Medulla oblongata (tissue), 1 donor: ENCODE measurements around the gene NDOR1.
A peak's percentile ranks its signal among the peaks of the same experiment; 100 is the strongest.

ENCODE experiments used
- DNase-seq: peaks from one replicate; pipeline ENCODE4 v3.0.0-alpha.2; 2015; ENCODE audit errors: extremely low spot score

NDOR1 gene

GRCh38 chr9:137198902-137199283, 6.6 kb upstream of the NDOR1 start:
- peak; percentile 39 for DNase-seq

- no peak for DNase-seq
Measured at GRCh38 chr9:137199411-137200121, 5.9 kb upstream of the NDOR1 start.

- DNase-seq = peak; percentile 99
Measured at GRCh38 chr9:137200311-137201204, 4.9 kb upstream of the NDOR1 start, which contains the start of gene TPRN. TSS of gene TPRN (minus strand) at chr9:137200741. CDS start at chr9:137200711, 30 bp downstream.

GRCh38 chr9:137201205-137201868, 4.2 kb upstream of the NDOR1 start:
- DNase-seq = no peak

- no peak for DNase-seq
Measured at GRCh38 chr9:137202966-137203365, 2.5 kb upstream of the NDOR1 start.

GRCh38 chr9:137204731-137205125, 772 bp upstream of the NDOR1 start:
- DNase-seq = no peak

GRCh38 chr9:137206602-137207001, 1.1 kb downstream of the NDOR1 start:
- DNase-seq = no peak

GRCh38 chr9:137211532-137211931, 6.0 kb downstream of the NDOR1 start:
- no peak for DNase-seq

GRCh38 chr9:137212520-137212919, 7.0 kb downstream of the NDOR1 start:
- DNase-seq = no peak

- peak; percentile 76 for DNase-seq
Measured at GRCh38 chr9:137213160-137214060, 7.9 kb downstream of the NDOR1 start.

GRCh38 chr9:137214620-137215019, 9.1 kb downstream of the NDOR1 start:
- DNase-seq = no peak

GRCh38 chr9:137215196-137215986, 9.9 kb downstream of the NDOR1 start:
- no peak for DNase-seq

GRCh38 chr9:137216188-137216965, 10.9 kb downstream of the NDOR1 start:
- DNase-seq = no peak

GRCh38 chr9:137217276-137218211, 12.0 kb downstream of the NDOR1 start:
- DNase-seq = no peak

- DNase-seq = no peak
Measured at GRCh38 chr9:137218212-137218753, 12.8 kb downstream of the NDOR1 start.

- no peak for DNase-seq
Measured at GRCh38 chr9:137218754-137219271, 13.3 kb downstream of the NDOR1 start.

GRCh38 chr9:137219757-137220316, 14.3 kb downstream of the NDOR1 start:
- DNase-seq = no peak
